Measurements from ENCODE around the gene SCLY.

SCLY gene

DNA sequence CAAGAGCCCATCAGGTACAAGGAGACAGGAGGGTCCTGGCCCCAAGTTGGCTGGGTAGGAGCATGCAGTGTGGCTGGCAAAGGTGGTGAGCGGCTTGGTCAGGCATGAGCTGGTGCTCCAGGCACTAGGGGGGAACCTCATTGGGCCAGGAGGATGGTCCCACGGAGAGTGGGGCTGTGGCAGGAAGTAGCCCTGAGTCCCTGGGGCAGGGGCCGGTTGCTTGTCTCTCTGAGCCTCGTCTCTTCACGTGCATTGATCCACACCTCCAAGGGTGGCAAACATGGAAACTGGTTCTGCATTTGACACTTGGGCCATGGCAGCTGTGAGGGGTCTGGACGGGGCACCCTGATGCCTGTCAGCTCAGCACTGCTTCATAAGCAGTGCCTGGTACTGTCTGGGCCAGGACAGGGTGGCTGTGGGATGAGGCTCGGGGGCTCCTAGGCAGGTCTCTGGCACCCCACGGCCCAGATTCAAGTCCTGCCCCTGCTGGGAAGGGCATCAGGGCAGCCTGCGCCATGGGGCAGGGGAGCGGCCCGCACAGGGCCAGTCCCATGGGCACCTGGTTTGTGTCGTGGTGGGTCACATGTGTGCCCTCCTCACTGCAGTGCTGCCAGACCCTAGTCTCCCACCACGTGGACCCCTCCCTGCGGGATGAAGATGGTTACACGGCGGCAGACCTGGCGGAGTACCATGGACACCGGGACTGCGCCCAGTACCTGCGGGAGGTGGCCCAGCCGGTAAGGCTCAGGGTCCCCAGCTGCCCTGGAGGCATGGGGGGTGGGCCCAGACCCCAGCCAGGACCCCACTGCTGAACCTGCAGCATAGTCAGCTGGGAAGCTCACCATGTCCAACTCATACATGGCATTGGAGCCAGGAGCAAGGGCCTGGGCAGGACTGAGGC lies 55.7 kb downstream of the SCLY start:
- no peak for DNase-seq (ENCODE audit: low spot score)
- TF ChIP-seq, protein P1, sequence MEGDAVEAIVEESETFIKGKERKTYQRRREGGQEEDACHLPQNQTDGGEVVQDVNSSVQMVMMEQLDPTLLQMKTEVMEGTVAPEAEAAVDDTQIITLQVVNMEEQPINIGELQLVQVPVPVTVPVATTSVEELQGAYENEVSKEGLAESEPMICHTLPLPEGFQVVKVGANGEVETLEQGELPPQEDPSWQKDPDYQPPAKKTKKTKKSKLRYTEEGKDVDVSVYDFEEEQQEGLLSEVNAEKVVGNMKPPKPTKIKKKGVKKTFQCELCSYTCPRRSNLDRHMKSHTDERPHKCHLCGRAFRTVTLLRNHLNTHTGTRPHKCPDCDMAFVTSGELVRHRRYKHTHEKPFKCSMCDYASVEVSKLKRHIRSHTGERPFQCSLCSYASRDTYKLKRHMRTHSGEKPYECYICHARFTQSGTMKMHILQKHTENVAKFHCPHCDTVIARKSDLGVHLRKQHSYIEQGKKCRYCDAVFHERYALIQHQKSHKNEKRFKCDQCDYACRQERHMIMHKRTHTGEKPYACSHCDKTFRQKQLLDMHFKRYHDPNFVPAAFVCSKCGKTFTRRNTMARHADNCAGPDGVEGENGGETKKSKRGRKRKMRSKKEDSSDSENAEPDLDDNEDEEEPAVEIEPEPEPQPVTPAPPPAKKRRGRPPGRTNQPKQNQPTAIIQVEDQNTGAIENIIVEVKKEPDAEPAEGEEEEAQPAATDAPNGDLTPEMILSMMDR (IDR thresholded peaks at IDR 0.05; ENCODE audit: extremely low read depth, missing control alignments): no peak

DNA sequence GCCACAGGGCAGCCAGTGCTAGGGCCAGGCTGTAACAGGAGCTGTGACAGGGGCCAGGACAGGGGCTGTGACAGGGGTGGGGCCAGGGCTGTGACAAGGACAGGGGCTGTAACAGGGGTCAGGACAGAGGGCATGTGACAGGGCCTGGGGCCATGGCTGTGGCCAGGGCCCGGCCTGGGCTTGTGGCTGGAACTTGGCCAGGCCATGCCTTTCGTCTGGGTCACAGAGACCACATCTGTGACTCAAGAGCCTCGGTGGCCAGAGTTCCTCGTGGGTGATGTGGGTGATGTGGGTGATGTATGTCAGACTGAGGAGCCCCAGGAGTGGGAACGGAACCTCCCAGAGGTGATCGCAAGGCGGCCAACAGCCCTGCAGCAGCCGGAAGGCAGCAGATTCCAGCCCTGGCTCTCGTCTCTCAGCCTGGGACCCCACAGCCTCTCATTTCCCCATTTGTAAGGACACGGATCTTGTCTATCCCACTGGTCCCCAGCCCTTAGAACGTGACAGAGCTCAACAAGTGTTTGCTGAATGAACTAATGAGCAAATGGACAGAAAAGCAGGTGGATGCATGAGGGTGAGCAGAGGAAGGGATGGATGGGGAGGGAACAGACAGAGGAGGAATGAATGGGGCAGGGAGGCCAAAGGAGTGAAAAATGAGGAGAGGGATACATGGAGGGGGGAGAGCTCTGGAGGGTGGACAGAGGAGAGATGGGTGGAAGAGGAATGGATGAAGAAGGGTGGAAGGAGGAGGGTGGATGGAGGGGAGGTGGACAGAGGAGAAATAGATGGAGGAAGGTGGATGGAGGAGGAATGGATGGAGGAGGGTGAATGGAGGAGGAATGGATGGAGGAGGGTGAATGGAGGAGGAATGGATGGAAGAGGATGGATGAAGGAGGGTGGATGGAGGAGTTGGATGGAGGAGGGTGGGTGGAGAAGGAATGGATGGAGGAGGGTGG lies 56.7 kb downstream of the SCLY start:
- no peak for DNase-seq (ENCODE audit: low spot score)
- TF ChIP-seq, protein P1 (IDR thresholded peaks at IDR 0.05; ENCODE audit: extremely low read depth, missing control alignments): no peak

DNA sequence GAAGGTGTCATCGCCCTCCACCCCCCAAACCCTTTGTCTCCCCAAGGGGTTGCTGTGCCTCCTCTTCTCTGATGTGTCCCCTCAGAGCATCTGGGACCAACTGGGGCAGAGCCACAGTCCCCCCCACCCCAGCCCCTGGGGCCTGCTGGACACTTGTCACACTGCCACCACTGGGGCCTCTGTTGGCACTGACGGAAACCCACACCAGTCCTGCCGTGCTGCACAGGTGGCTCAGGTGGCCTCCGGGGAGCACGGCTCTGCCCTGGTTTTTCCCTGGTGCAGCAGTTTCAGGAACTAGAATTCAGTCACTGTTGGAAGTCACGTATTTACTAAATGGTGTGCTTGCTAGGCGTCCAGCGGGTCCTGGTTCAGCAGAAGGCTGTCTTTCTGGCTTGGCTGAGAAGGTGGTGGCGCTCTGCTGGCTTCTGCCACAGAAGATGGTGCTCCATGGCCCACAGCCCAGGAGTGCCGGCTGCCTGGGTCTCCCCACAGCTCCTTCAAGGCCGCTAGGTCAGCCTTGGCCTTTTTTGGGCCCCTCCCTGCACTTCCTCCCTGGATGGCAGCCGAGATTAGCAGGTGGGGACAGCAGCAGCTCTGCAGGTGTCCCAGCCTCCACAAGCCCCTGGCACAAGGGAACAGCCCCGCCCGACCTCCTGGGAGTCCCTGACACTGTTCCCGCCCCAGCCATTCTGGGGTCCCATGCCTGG lies 59.1 kb downstream of the SCLY start:
- TF ChIP-seq, protein P1 (IDR thresholded peaks at IDR 0.05; ENCODE audit: extremely low read depth, missing control alignments): no peak
- no peak for DNase-seq (ENCODE audit: low spot score)

DNA sequence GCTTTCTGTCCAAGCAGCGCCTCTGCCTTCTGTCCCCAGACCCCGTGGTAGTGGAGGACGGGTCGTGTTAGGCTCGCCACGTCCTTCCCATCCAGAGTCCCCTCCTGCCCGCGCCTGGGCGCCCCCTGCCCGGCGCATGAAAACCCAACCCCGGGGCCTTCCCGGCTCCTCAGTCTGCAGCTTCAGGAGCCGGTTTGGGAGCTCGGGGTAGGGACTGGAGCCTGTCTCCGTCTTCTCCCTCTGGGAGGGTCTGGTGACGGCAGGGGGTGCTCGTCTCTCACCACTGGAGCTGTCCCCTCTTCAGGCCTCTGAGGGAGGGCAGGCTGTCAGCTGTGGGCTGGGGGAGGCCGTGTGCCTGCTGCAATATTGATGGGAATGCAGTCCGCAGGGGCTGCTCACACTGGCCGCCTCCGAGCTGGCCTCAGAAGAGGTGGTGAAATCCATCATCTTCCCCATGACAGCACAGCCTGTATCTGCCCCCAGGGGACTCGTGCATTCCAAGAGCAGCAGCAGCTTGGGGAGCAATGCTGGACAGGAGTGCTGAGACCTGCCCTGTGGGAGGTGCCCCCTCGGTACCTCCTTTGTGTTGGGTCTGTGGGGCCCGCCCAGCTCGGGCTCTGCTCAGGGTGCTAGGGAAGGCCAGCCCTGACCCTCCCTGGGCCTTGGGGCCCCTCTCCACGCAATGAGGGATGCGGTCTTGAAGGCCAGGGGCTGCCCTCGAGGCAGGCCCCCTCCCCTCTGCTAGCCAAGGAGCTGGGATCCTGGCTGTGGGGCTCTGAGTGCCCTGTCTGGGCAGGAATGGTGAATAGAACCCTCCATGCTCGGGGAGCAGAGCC lies 59.9 kb downstream of the SCLY start:
- TF ChIP-seq, protein P1 (IDR thresholded peaks at IDR 0.05; ENCODE audit: extremely low read depth, missing control alignments): no peak
- no peak for DNase-seq (ENCODE audit: low spot score)

DNA sequence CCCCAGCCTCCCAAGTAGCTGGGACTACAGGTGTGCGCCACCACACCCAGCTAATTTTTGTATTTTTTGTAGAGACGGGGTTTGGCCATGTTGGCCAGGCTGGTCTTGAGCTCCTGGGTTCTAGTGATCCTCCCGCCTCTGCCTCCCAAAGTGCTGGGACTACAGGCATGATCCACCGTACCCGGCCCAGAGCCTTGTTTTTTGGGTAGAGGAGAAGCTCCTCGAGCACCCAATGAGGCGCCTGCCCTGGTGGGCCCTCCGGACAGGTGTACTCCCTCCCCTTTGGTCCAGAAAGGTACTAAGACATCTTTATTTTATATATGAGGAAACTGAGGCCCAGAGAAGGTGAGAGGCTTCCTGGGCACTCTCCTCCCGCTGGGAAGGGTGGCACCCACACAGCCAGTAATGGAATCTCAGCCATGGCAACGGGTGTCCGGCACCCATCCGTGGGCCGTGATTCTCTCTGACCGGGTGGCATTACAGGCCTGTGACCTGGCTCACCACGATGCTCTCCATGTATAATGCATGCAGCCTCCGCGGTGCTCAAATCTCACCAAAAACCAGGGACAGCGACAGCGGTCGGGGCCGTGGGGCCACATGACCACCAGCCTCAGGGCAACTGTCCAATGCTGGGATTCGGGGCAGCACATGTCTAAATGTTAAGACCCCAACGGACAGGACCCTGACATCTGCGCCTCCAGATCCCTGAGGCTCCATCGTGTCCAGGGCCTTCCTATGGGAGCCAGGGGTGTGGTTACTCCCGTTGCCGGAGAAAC lies 60.9 kb downstream of the SCLY start:
- TF ChIP-seq, protein P1 (IDR thresholded peaks at IDR 0.05; ENCODE audit: extremely low read depth, missing control alignments): no peak
- DNase-seq (ENCODE audit: low spot score): no peak
